IMR-90 (cell line): Measurements from ENCODE around the gene RFTN1. TPM values are rescaled to one million over a fixed set of nuclear protein-coding genes. Genes with fewer than 3 reads are reported as not detected.

Experiments used
- ATAC-seq: fragments of 200-7000 bp; cut with Tn5 transposase; 2 replicates; pipeline ENCODE4 v1.9.1; 2020; ENCODE audit warnings: low read depth, mild to moderate bottlenecking, moderate library complexity
- BruUV-seq: library from RNA; stranded (reverse); fragments of 400-500 nt; replicated peaks from 2 replicates; lab custom pipeline; 2021; lab: Mats Ljungman, UMichigan
- CTCF ChIA-PET: fragments of 300-600 bp; formaldehyde crosslinking; extraction: SDS; loops from one replicate; lab custom pipeline; 2021; ENCODE audit warnings: antibody characterized with exemption; lab: Yijun Ruan, JAX
- POLR2A ChIA-PET: fragments of 300-600 bp; sonication (Branson Sonifier 250); formaldehyde crosslinking; loops from one replicate; lab custom pipeline; 2022; ENCODE audit warnings: antibody characterized with exemption; ENCODE audit not compliant: unreplicated experiment; lab: Charles Lee
- DNase-seq: peaks from one replicate; pipeline ENCODE4 v3.0.0; 2013
- H2AFZ ChIP-seq: replicated peaks from 2 replicates; pipeline ENCODE3; 2013; ENCODE audit warnings: low read length, mild to moderate bottlenecking; ENCODE audit not compliant: poor library complexity
- H2AK5ac ChIP-seq: 2 replicates; pipeline ENCODE4 v1.6.1; 2013; ENCODE audit warnings: low read depth, low read length, inconsistent platforms
- H2AK9ac ChIP-seq: replicated peaks from 2 replicates; pipeline ENCODE3; 2013; ENCODE audit warnings: mild to moderate bottlenecking, low read depth, low read length, moderate library complexity; ENCODE audit not compliant: poor library complexity
- H2BK120ac ChIP-seq: 2 replicates; pipeline ENCODE4 v1.6.1; 2013; ENCODE audit warnings: low read depth, low read length, inconsistent platforms
- H2BK15ac ChIP-seq: 3 replicates; pipeline ENCODE4 v1.6.1; 2013; ENCODE audit warnings: low read depth, low read length, inconsistent platforms
- H2BK20ac ChIP-seq: 2 replicates; pipeline ENCODE4 v1.6.1; 2013; ENCODE audit warnings: low read depth, mild to moderate bottlenecking, inconsistent platforms, low read length, moderate library complexity
- H2BK5ac ChIP-seq: 2 replicates; pipeline ENCODE4 v1.6.1; 2013; ENCODE audit warnings: mild to moderate bottlenecking, low read depth, low read length, inconsistent platforms; ENCODE audit not compliant: poor library complexity, severe bottlenecking
- H3K14ac ChIP-seq: replicated peaks from 2 replicates; pipeline ENCODE4 v1.6.1; 2013; ENCODE audit warnings: low read depth, low read length, inconsistent platforms
- H3K18ac ChIP-seq: 2 replicates; pipeline ENCODE4 v1.6.1; 2013; ENCODE audit warnings: low read depth, low read length, control low read depth
- H3K23ac ChIP-seq: 2 replicates; pipeline ENCODE4 v1.6.1; 2013; ENCODE audit warnings: low read depth, low read length, inconsistent platforms
- H3K27ac ChIP-seq: 2 replicates; pipeline ENCODE4 v1.5.1; 2013; ENCODE audit warnings: mild to moderate bottlenecking, control low read depth, low read length; ENCODE audit not compliant: insufficient read depth
- H3K27me3 ChIP-seq: 2 replicates; pipeline ENCODE4 v1.6.1; 2013; ENCODE audit warnings: low read length; ENCODE audit not compliant: control insufficient read depth, insufficient read depth
- H3K36me3 ChIP-seq: 2 replicates; pipeline ENCODE4 v1.6.1; 2013; ENCODE audit warnings: low read length, mixed read lengths; ENCODE audit not compliant: control insufficient read depth, insufficient read depth
- H3K4ac ChIP-seq: 2 replicates; pipeline ENCODE4 v1.6.1; 2013; ENCODE audit warnings: low read depth, low read length, inconsistent platforms
- H3K4me1 ChIP-seq: 2 replicates; pipeline ENCODE4 v1.6.1; 2013; ENCODE audit warnings: low read length, mixed read lengths; ENCODE audit not compliant: control insufficient read depth, insufficient read depth
- H3K4me2 ChIP-seq: 2 replicates; pipeline ENCODE4 v1.6.1; 2013; ENCODE audit warnings: low read depth, mild to moderate bottlenecking, control low read depth, low read length, moderate library complexity
- H3K4me3 ChIP-seq: 2 replicates; pipeline ENCODE4 v1.5.1; 2013; ENCODE audit warnings: low read depth, mild to moderate bottlenecking, control low read depth, low read length, moderate library complexity; ENCODE audit not compliant: insufficient read depth
- H3K56ac ChIP-seq: 2 replicates; pipeline ENCODE4 v1.6.1; 2013; ENCODE audit warnings: low read length, inconsistent platforms; ENCODE audit not compliant: insufficient read depth; ENCODE audit errors: extremely low read depth
- H3K79me1 ChIP-seq, 2 experiments: 2 replicates each; pipeline ENCODE4 v1.6.1; 2013; ENCODE audit warnings: low read length in 2 of 2, inconsistent platforms in 1 of 2, low read depth in 1 of 2
- H3K9ac ChIP-seq: 2 replicates; pipeline ENCODE4 v1.6.1; 2013; ENCODE audit warnings: low read depth, low read length, control low read depth
- H3K9me1 ChIP-seq: 2 replicates; pipeline ENCODE4 v1.6.1; 2013; ENCODE audit warnings: low read length, inconsistent platforms; ENCODE audit not compliant: insufficient read depth
- H3K9me3 ChIP-seq: 2 replicates; pipeline ENCODE4 v1.6.1; 2013; ENCODE audit warnings: low read length; ENCODE audit not compliant: control insufficient read depth, insufficient read depth
- H4K20me1 ChIP-seq: 2 replicates; pipeline ENCODE4 v1.6.1; 2013; ENCODE audit warnings: low read length, inconsistent platforms; ENCODE audit not compliant: insufficient read depth
- H4K5ac ChIP-seq: 2 replicates; pipeline ENCODE4 v1.6.1; 2013; ENCODE audit warnings: mild to moderate bottlenecking, low read depth, low read length, control low read depth
- H4K8ac ChIP-seq, 2 experiments: 2 replicates each; pipeline ENCODE4 v1.6.1; 2013; ENCODE audit warnings: low read depth in 2 of 2, low read length in 2 of 2, control low read depth in 1 of 2, inconsistent platforms in 1 of 2
- H4K91ac ChIP-seq: 2 replicates; pipeline ENCODE4 v1.6.1; 2013; ENCODE audit warnings: low read depth, low read length, inconsistent platforms; ENCODE audit not compliant: insufficient read depth
- BHLHE40 ChIP-seq: fragments of 150-350 bp; IDR thresholded peaks from 2 replicates; pipeline ENCODE4 v1.6.1; 2016; ENCODE audit warnings: mild to moderate bottlenecking, low read depth, low read length
- CEBPB ChIP-seq: IDR thresholded peaks from 2 replicates; pipeline ENCODE4 v1.6.1; 2012; ENCODE audit warnings: low read depth, low read length, improper control_type of control experiment
- CTCF ChIP-seq: conservative IDR thresholded peaks from 2 replicates; pipeline ENCODE4 v1.5.1; 2012; ENCODE audit warnings: mild to moderate bottlenecking, low read depth, low read length, improper control_type of control experiment
- ELK1 ChIP-seq: fragments of 150-350 bp; IDR thresholded peaks from 2 replicates; pipeline ENCODE4 v1.6.1; 2016; ENCODE audit warnings: low read depth, mild to moderate bottlenecking, low read length, moderate library complexity, borderline replicate concordance
- FOS ChIP-seq: fragments of 150-350 bp; IDR thresholded peaks from 2 replicates; pipeline ENCODE4 v1.6.1; 2016; ENCODE audit warnings: low read depth, low read length
- MAFK ChIP-seq: IDR thresholded peaks from 2 replicates; pipeline ENCODE4 v1.6.1; 2012; ENCODE audit warnings: low read depth, low read length, improper control_type of control experiment
- MAZ ChIP-seq: IDR thresholded peaks from 2 replicates; pipeline ENCODE4 v1.6.1; 2012; ENCODE audit warnings: low read depth, mild to moderate bottlenecking, low read length, improper control_type of control experiment, moderate library complexity, borderline replicate concordance
- MXI1 ChIP-seq: IDR thresholded peaks from 2 replicates; pipeline ENCODE4 v1.6.1; 2012; ENCODE audit warnings: low read depth, mild to moderate bottlenecking, low read length, moderate library complexity, borderline replicate concordance
- NFE2L2 ChIP-seq: fragments of 150-350 bp; IDR thresholded peaks from 2 replicates; pipeline ENCODE4 v1.6.1; 2016; ENCODE audit warnings: low read depth, mild to moderate bottlenecking, low read length
- POLR2A ChIP-seq: IDR thresholded peaks from 2 replicates; pipeline ENCODE4 v1.6.1; 2012; ENCODE audit warnings: mild to moderate bottlenecking, low read depth, low read length
- RCOR1 ChIP-seq: IDR thresholded peaks from 2 replicates; pipeline ENCODE4 v1.6.1; 2012; ENCODE audit warnings: mild to moderate bottlenecking, low read length, improper control_type of control experiment; ENCODE audit not compliant: insufficient replicate concordance
- SMC3 ChIP-seq: fragments of 150-350 bp; IDR thresholded peaks from 2 replicates; pipeline ENCODE4 v1.6.1; 2016; ENCODE audit warnings: low read depth, mild to moderate bottlenecking, antibody characterized with exemption, low read length, moderate library complexity
- WGBS, 2 experiments: methylation state at CpG; one replicate each; pipeline versions ENCODE4 v1.1.5 to v1.1.7; 2013; ENCODE audit warnings: missing lambda C conversion rate in 2 of 2; ENCODE audit not compliant: insufficient read length in 1 of 2; ENCODE audit errors: extremely low coverage in 2 of 2; 5-methylcytosine and 5-hydroxymethylcytosine counted together
- dilution Hi-C: fragments of 300-500 bp; cut with HindIII; formaldehyde crosslinking; loops from one replicate; pipeline ENCODE4 v1.14.3; 2018; ENCODE audit warnings: low sequenced_read_pairs; ENCODE audit not compliant: unreplicated experiment
- in situ Hi-C: fragments of 300-500 bp; cut with MboI; formaldehyde crosslinking; loops from 3 replicates; pipeline ENCODE4 v1.14.3; 2019; ENCODE audit warnings: low sequenced_read_pairs, inconsistent platforms, mixed read lengths
- intact Hi-C: fragments of 100-400 bp; cut with micrococcal nuclease; formaldehyde crosslinking; loops from 2 replicates; pipeline ENCODE4 v1.10.0; 2022
- polyA plus RNA-seq, 3 experiments: library from polyadenylated mRNA; depleted of rRNA; stranded (reverse); fragments of >200 nt; gene quantifications; 2 replicates each; pipeline ENCODE4 v1.2.3, GENCODE V29; 2012; ENCODE audit warnings: low replicate concordance in 1 of 3
- total RNA-seq: library from RNA; depleted of rRNA; stranded (reverse); fragments of >200 nt; gene quantifications from 2 replicates; pipeline ENCODE4 v1.2.3, GENCODE V29; 2012

The RFTN1 gene
- total and polyA plus RNA-seq, 2 of the 4 experiments (the other 2 are of a cell fraction): 45.0 to 52.0 TPM

DNA sequence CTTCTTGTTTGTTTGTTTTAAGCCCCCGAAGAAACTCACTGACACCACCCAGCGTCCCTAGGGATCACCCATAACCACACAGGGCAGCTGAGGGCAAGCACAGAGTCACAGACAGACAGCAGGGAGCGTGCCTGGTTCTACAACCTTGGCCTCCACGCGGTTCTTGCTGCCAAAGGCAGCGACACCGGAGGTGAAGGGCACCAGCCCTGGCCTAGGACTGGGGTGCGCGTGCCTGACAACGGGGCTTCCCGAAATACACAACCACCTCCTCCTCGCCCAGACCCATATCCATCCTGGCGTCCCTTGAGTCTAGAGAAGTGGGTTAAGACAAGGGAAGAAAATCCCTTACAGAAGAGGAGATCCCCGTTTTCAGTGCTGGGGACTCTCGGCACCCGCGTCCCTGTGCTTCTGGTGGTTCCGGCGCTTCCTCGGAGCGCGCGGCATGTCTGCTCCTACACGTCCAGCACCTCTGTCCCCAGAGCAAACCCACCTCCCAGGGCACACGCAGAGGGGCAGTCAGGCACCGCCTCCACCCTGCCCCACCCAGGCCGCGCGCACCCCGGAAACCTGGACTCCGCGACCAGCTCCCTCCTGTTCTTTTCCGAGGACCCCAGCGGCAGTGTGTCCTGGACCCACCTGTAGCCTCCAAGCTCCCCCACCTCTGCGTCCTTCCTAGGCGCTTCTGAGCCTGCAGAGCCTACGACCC is 911 bp downstream of the RFTN1 start:
- TF ChIP-seq SMC3 (no peak), BHLHE40 (0 out of 2 replicates have a peak, but pooled peaks have one; percentile 7), RCOR1 (no peak), FOS (no peak), MXI1 (peak; percentile 75; the same call in 1 of the 2 replicates), MAZ (no peak), POLR2A (peak; percentile 38; the same call in 1 of the 2 replicates), ELK1 (no peak), MAFK (no peak), CTCF (no peak), CEBPB (no peak), NFE2L2 (no peak)
- Histone ChIP-seq H3K9ac (peak overlapping the region; percentile 98), H4K91ac (peak overlapping the region; percentile 79), H4K8ac (peak overlapping the region; percentile 81 to 87), H2BK120ac (peak overlapping the region; percentile 89), H3K4ac (peak overlapping the region; percentile 69), H3K14ac (peak overlapping the region; percentile 93), H4K5ac (peak overlapping the region; percentile 90), H3K27me3 (no peaks in the 10 kb centered on the region), H3K23ac (peak overlapping the region; percentile 84), H3K4me2 (peak overlapping the region; percentile 97), H2BK5ac (peak overlapping the region; percentile 94), H4K20me1 (peaks cover 42% of the 10 kb centered on the region), H2AFZ (peak overlapping the region; percentile 96), H3K9me3 (no peaks in the 10 kb centered on the region), H3K18ac (peak overlapping the region; percentile 94), H2BK20ac (peak overlapping the region; percentile 76; the same call in 1 of the 2 replicates), H3K4me1 (peaks cover 20% of the 10 kb centered on the region), H3K36me3 (peaks cover 4% of the 10 kb centered on the region), H3K27ac (peak overlapping the region; percentile 93), H2AK5ac (peak overlapping the region; percentile 92), H3K4me3 (peak overlapping the region; percentile 96), H3K9me1 (peaks cover 15% of the 10 kb centered on the region), H2BK15ac (peak overlapping the region; percentile 80; the same call in 2 of the 3 replicates), H2AK9ac (peak overlapping the region; percentile 94), H3K79me1 (peaks cover 9 to 58% of the 10 kb centered on the region in 2 experiments; a peak in 3 of 4 replicates), H3K56ac (peak overlapping the region; percentile 81)
- BruUV-seq: no TSS peak
- POLR2A ChIA-PET: interaction anchor here (1.7 kb wide), 1 partner anchor 9 kb away, joined by 3 read pairs; no protein-coding TSS in a partner anchor
- dilution Hi-C loops (no loop called here), intact Hi-C loops (loop anchor here (1.0 to 5.0 kb wide), 4 partner anchors 35 to 173 kb away; no protein-coding TSS in a partner anchor), in situ Hi-C loops (no loop called here)
- WGBS, 2 experiments: 4% methylated on average over 12 of the region's 37 CpGs; no CpG with 5 or more reads in 1 of the 2 experiments
- peak; percentile 35 for ATAC-seq
- CTCF ChIA-PET: interaction anchor here (0.6 to 1.0 kb wide), 3 partner anchors 15 to 222 kb away, joined by 3 to 4 read pairs (median 3); no protein-coding TSS in a partner anchor
- no peak for DNase-seq
